Neural cell (in vitro differentiated cells): ENCODE results near the gene DST.

Experiments used
- CTCF ChIP-seq: fragments of 450-650 bp; IDR thresholded peaks from 2 replicates; pipeline ENCODE4 v1.5.1; 2014; ENCODE audit warnings: antibody characterized with exemption, mild to moderate bottlenecking, moderate library complexity; ENCODE audit not compliant: poor library complexity, severe bottlenecking
- EP300 ChIP-seq: fragments of 450-650 bp; conservative IDR thresholded peaks from 2 replicates; pipeline ENCODE4 v1.6.1; 2014; ENCODE audit warnings: antibody characterized with exemption, mild to moderate bottlenecking, moderate library complexity; ENCODE audit not compliant: poor library complexity, severe bottlenecking

- TF ChIP-seq CTCF (no peak), EP300 (no peak)
Observed at GRCh38 chr6:56420296-56420695, 222.4 kb downstream of the DST start.
